GM06990 (cell line): ENCODE results near the gene CTCFL.

Experiments
- DNase-seq: peaks from one replicate; pipeline ENCODE4 v3.0.0-alpha.2; 2011; ENCODE audit not compliant: insufficient read length; ENCODE audit errors: extremely low read depth
- H3K27me3 ChIP-seq: replicated peaks from 2 replicates; pipeline ENCODE4 v1.6.0; 2011; ENCODE audit warnings: low read length; ENCODE audit not compliant: control insufficient read depth, insufficient read depth
- H3K36me3 ChIP-seq: 2 replicates; pipeline ENCODE4 v1.5.1; 2011; ENCODE audit warnings: low read length; ENCODE audit not compliant: control insufficient read depth, insufficient read depth
- H3K4me3 ChIP-seq: replicated peaks from 2 replicates; pipeline ENCODE4 v1.5.1; 2011; ENCODE audit warnings: low read depth, mild to moderate bottlenecking, control low read depth, low read length
- TF ChIP-seq, protein P1 (sequence below): IDR thresholded peaks from 2 replicates; pipeline ENCODE4 v1.5.1; 2011; ENCODE audit warnings: low read length, control low read depth, mild to moderate bottlenecking, inconsistent platforms; ENCODE audit not compliant: insufficient read depth, poor library complexity, severe bottlenecking

The CTCFL gene

DNA sequence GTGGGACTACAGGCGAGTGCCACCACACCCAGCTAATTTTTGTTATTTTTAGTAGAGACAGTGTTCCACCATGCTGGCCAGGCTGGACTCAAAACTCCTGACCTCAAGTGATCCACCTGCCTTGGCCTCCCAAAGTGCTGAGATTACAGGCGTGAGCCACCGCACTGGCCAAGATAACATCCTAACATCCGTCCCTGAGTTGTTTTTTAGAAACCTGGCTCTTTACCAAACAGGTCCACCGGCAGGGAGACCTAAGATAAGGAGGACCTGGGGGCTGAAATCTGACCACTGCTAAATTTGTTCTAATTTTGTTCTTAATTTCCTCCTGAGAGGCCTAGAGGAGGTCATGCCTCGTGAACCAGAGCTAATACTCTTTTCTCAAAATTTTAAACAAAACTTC is 20.5 kb downstream of the CTCFL start:
- Histone ChIP-seq H3K4me3 (no peak overlapping the region), H3K36me3 (no peaks in the 10 kb centered on the region), H3K27me3 (no peaks in the 10 kb centered on the region)
- DNase-seq, result no peak
- TF ChIP-seq, protein P1, sequence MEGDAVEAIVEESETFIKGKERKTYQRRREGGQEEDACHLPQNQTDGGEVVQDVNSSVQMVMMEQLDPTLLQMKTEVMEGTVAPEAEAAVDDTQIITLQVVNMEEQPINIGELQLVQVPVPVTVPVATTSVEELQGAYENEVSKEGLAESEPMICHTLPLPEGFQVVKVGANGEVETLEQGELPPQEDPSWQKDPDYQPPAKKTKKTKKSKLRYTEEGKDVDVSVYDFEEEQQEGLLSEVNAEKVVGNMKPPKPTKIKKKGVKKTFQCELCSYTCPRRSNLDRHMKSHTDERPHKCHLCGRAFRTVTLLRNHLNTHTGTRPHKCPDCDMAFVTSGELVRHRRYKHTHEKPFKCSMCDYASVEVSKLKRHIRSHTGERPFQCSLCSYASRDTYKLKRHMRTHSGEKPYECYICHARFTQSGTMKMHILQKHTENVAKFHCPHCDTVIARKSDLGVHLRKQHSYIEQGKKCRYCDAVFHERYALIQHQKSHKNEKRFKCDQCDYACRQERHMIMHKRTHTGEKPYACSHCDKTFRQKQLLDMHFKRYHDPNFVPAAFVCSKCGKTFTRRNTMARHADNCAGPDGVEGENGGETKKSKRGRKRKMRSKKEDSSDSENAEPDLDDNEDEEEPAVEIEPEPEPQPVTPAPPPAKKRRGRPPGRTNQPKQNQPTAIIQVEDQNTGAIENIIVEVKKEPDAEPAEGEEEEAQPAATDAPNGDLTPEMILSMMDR, result no peak

DNA sequence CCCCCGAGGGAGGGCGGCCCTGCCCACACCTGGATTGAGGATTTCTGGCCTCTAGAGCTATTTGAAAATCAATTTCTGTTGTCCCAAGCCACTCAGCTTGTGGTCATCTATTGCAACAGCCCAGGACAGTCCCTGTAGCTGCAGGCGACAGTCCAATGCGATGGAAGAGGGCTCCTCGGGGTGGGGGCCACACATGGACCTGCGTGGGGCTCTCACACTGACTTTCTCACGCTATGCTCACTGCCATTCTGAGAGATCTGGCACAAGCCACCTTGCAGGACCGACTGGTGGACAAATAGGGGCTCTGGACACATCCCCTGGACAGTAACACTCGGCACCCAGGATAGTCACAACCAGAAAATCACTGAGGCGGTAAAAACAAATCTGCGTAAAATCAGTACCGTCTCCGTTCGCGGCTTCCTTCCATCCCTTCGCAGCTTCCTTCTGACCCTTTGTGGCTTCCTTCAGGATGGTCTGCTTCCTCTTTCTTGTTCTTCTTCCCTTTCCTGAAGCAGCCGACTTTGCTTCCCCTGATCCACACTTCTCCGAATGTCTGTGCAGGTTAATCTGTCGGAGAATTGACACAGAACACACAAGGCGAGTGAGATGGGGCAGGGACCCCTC is 21.8 kb downstream of the CTCFL start:
- DNase-seq, result no peak
- no peaks in the 10 kb centered on the region for H3K27me3 ChIP-seq
- TF ChIP-seq, protein P1, result no peak
- no peak overlapping the region for H3K4me3 ChIP-seq
- no peaks in the 10 kb centered on the region for H3K36me3 ChIP-seq

DNA sequence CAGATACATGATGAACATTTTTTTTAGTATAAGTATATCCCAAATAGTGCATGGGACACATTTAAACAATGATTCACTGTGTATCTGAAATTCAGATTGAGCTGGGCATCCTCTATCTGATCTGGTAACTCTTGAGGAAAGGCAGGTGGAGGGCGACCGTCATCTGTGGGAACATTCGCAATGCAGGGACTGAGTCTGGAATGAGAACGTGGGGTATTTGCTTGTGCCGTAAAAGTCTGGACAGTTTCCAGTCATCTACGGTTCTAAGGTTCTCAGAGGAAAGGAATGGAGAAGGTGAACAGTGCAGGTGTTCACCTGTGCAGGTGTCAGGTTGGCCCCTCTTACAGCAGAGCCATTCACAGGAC is 22.6 kb downstream of the CTCFL start:
- TF ChIP-seq, protein P1, result no peak
- Histone ChIP-seq H3K36me3 (no peaks in the 10 kb centered on the region), H3K27me3 (no peaks in the 10 kb centered on the region), H3K4me3 (no peak overlapping the region)
- no peak for DNase-seq

DNA sequence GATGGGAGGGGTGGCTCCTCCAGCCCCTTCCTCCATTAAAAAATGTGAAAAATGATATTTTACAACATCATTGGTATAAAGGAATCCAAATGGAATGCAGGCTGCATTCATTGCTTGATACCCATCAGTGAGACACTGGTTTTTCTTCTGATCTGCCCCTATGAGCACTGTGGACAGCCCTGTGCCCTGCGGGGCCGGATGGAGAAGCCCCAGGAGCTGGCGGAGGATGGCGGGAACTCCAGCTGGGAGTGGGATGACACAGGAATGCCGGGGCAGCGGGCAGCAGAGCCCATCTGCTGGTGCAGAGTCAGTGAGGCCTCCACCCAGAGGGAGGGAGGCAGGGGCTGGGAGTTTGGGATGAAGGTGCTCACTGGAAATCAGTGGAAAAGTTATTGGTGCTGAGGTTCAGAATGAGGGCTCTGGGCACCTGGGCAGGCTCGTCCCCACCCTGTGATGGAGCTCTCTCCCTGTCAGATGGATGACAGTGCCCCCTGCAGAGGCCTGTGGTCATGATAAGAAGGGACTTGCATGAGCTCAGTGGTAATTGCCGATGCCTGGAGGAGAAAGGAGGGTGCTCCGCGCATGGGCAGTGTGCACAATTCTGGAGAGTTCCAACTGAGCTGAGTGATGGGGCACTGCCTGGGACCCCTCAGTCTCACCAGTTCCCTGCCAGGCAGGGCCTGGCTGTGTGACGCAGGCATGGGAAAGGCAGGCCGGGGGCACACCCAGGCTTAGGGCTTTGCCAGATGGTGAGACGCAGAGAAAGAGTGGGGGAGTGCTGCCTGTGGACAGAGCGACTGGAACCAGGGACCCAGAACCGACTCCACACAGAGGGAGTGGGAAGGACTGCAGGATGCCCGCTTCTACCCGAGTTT is 23.2 kb downstream of the CTCFL start:
- Histone ChIP-seq H3K4me3 (no peak overlapping the region), H3K27me3 (no peaks in the 10 kb centered on the region), H3K36me3 (no peaks in the 10 kb centered on the region)
- TF ChIP-seq, protein P1, result no peak
- no peak for DNase-seq

DNA sequence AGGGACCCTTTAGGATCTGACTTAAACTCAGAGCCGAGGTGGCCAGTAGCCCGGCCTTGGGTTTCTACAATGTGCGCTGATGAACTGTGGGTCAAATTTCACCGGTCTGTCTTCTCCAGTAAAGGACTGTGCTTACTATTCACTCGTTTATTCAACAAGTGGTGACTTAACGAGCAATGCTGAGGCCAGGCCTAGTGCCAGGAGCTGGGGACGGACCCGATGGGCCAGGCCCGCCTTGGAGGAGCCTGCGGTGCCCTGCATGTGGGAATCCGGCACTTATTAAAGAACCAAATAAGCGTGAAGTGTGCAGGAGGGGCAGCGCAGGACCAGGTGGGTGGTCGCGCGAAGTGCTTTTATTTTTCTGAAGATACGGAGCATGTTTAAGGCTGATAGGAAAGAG is 24.0 kb downstream of the CTCFL start:
- Histone ChIP-seq H3K27me3 (no peaks in the 10 kb centered on the region), H3K4me3 (no peak overlapping the region), H3K36me3 (no peaks in the 10 kb centered on the region)
- DNase-seq, result no peak
- TF ChIP-seq, protein P1, result no peak
